HK-2 (cell line): Measurements from ENCODE around the gene PCDHGC4.

ENCODE experiments used
- DNase-seq: peaks from one replicate; pipeline ENCODE4 v3.0.0-alpha.2; 2018; ENCODE audit not compliant: unreplicated experiment

PCDHGC4 gene

GRCh38 chr5:141529002-141529401 is 44.2 kb downstream of the PCDHGC4 start:
- no peak for DNase-seq

DNA sequence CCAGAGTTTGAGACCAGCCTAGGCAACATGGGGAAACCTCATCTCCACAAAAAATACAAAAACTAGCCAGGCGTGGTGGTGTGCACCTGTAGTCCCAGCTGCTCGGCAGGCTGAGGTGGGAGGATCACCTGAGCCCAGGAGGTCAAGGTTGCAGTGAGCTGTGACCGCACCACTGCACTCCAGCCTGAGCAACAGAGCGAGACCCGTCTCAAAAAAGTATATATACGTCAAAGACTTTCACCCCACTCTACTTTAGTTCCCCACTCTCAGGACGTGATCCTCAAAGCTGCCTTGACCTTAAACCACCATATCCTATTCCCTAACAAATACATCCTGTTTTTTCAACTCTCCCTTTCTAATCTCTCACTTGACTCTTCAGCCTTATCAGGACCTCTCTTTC is 45.0 kb downstream of the PCDHGC4 start:
- no peak for DNase-seq

DNA sequence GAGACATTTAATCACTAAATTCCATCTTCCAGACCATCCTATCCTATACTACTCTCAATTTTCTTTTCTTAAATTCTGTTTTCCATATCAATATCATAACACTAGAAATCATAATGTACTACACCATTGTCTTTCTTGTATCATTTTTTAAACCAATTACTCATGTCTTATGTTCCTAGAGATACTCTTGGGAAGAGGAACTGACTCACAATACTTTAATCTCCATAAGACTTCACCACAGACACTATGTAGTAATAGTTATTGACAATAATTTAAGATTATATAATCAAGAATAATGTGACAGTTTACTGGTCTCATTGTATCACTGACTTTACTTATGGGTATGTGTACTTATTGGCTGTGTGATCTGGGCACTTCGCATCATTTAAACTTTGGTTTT is 47.9 kb downstream of the PCDHGC4 start:
- DNase-seq: no peak

DNA sequence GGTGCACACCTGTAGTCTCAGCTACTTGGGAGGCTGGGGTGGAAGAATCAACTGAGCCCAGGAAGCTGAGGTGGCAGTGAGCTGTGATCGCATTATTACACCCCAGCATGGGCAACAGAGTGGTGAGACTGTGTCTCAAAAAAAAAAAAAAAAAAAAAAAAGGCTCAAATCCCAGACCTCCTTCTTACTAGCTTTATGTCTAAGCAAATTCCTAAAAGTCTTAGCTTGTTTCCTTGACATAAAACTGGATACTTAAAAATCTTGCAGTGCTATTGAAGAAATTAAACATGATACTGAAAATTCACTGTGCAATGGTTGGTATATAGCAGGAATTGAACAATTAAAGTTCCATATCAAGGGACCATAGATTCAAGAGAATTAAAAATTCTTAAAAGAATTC is 49.1 kb downstream of the PCDHGC4 start:
- no peak for DNase-seq

DNA sequence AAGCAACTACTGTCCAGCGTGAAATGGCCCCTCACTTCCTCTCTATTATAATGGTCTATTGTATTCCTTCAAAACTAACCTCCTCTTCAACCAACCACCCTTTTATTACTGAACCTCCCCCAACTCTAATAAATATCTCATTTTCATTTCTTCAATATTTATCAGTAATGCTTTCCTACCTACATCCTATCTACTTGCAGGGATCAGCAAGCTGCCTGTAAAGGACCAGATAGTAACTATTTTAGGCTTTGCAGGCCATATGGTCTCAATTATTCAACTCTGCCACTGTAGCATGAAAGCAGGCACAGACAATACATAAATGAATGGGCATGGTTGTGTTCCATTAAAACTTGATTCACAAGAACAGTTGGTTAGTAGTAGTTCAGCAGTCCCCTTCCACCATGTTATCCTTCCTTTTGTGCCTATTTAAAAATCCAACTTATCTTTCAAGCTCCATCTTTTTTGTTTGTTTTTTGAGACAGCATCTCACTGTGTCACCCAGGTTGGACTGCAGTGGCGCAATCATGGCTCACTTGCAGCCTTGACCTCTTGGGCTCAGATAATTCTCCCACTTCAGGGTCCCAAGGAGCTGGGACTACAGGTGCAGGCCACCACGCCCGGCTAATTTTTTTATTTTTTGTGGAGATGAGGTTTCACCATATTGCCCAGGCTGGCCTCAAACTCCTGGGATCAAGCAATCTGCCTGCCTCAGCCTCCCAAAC is 49.8 kb downstream of the PCDHGC4 start:
- no peak for DNase-seq
